ENCODE measurements around the gene ATP1A3.

- TF ChIP-seq CTCF (IDR thresholded peaks at IDR 0.05) (no peak), ZFX (IDR thresholded peaks at IDR 0.05; ENCODE audit: borderline replicate concordance) (no peak)
Measured at GRCh38 chr19:42017040-42017439, 23.0 kb upstream of the ATP1A3 start.
